ENCODE results near the gene RNF31. TPM values are rescaled to one million over a fixed set of nuclear protein-coding genes. Genes with fewer than 3 reads are reported as not detected.

The RNF31 gene
- total and polyA plus RNA-seq, 8 donors = 53.2 to 523 (median 78.7) TPM

DNA sequence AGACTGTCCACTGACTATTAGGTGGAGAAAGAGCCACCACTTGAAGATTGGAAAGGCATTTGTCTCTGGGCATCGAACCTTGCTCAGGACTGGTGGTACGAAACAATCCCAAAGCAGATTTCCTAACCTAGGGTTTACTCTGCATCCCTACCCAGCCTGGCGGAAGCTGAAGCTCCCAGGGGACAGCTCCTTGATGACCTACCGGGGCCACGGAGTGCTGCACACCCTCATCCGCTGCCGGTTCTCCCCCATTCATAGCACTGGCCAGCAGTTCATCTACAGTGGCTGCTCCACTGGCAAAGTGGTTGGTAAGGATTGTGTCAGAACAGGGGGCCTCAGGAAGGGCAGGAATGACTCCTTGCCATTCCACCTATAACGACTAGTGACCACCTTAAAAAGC is 26.1 kb upstream of the RNF31 start:
- intact Hi-C loops (cut with DNase I; ENCODE audit: low total_unique reads) = no loop called here
- Histone ChIP-seq H3K4me3 (no peak overlapping the region), H3K27me3 (no peaks in the 10 kb centered on the region), H3K36me3 (peaks cover 65 to 81% (median 79%) of the 10 kb centered on the region in 4 donors), H3K9me3 (no peaks in the 10 kb centered on the region), H3K27ac (no peak overlapping the region), H3K4me1 (peaks cover 8 to 14% (median 13%) of the 10 kb centered on the region in 4 donors)
- TF ChIP-seq EP300 (IDR thresholded peaks at IDR 0.05) (no peak), POLR2A (IDR thresholded peaks at IDR 0.05) (no peak), POLR2AphosphoS5 (IDR thresholded peaks at IDR 0.05) (no peak)
- TF ChIP-seq, protein P1, sequence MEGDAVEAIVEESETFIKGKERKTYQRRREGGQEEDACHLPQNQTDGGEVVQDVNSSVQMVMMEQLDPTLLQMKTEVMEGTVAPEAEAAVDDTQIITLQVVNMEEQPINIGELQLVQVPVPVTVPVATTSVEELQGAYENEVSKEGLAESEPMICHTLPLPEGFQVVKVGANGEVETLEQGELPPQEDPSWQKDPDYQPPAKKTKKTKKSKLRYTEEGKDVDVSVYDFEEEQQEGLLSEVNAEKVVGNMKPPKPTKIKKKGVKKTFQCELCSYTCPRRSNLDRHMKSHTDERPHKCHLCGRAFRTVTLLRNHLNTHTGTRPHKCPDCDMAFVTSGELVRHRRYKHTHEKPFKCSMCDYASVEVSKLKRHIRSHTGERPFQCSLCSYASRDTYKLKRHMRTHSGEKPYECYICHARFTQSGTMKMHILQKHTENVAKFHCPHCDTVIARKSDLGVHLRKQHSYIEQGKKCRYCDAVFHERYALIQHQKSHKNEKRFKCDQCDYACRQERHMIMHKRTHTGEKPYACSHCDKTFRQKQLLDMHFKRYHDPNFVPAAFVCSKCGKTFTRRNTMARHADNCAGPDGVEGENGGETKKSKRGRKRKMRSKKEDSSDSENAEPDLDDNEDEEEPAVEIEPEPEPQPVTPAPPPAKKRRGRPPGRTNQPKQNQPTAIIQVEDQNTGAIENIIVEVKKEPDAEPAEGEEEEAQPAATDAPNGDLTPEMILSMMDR (IDR thresholded peaks at IDR 0.05) = no peak
- DNase-seq = no peak
- WGBS, 5 donors = 91 to 100% (median 96%) methylated on average over 6 to 8 of the region's 8 CpGs

DNA sequence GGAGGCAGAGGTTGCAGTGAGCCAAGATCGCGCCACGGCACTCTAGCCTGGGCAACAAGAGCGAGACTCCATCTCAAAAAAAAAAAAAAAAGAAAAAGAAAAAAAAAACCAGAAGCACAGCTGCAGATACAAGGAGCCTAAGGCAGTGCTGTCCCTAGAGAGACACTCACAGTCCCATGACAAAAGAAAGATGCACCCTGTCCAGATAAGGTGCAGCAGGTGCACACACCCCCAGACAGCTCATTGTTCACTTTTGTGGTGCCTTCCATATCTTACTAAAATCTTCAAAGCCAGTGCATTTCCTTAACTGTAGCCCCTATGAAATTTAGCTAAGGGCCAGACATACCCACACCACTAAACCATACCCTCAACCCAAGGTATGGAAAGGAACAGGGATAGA is 24.9 kb upstream of the RNF31 start:
- Histone ChIP-seq H3K4me3 (no peak overlapping the region), H3K36me3 (peaks cover 65 to 78% (median 75%) of the 10 kb centered on the region in 4 donors), H3K9me3 (no peaks in the 10 kb centered on the region), H3K27ac (no peak overlapping the region), H3K27me3 (no peaks in the 10 kb centered on the region), H3K4me1 (peaks cover 0 to 2% (median under 1%) of the 10 kb centered on the region in 4 donors)
- no peak for DNase-seq
- intact Hi-C loops (cut with DNase I; ENCODE audit: low total_unique reads) = no loop called here
- no peak for TF ChIP-seq POLR2A (IDR thresholded peaks at IDR 0.05)
- TF ChIP-seq, protein P1 (IDR thresholded peaks at IDR 0.05) = no peak
- WGBS, 5 donors = 92 to 100% (median 96%) methylated on average over 4 of the region's 4 CpGs

DNA sequence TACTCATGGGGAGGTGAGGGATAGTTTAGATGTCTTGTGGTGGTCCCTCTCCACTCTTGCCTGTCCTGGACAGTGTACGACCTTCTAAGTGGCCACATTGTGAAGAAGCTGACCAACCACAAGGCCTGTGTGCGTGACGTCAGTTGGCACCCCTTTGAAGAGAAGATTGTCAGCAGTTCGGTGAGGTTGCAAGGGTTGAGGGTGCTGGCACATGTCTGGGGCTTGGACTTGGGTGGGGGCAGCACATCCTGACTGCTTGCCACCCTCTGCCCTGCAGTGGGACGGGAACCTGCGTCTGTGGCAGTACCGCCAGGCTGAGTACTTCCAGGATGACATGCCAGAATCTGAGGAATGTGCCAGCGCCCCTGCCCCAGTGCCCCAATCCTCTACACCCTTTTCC is 24.4 kb upstream of the RNF31 start:
- no peaks in the 10 kb centered on the region for H3K4me1 ChIP-seq
- peaks cover 65 to 73% (median 70%) of the 10 kb centered on the region in 4 donors for H3K36me3 ChIP-seq
- DNase-seq = no peak
- no peak overlapping the region for H3K4me3 ChIP-seq
- H3K27ac ChIP-seq = no peak overlapping the region
- no peaks in the 10 kb centered on the region for H3K27me3 ChIP-seq
- H3K9me3 ChIP-seq = no peaks in the 10 kb centered on the region
- 77 to 95% (median 94%) methylated on average over 8 of the region's 8 CpGs for WGBS, 5 donors
- TF ChIP-seq POLR2A (IDR thresholded peaks at IDR 0.05) (no peak), POLR2AphosphoS5 (IDR thresholded peaks at IDR 0.05) (no peak), EP300 (IDR thresholded peaks at IDR 0.05) (no peak)
- TF ChIP-seq, protein P1 (IDR thresholded peaks at IDR 0.05) = no peak
- intact Hi-C loops (cut with DNase I; ENCODE audit: low total_unique reads) = no loop called here

DNA sequence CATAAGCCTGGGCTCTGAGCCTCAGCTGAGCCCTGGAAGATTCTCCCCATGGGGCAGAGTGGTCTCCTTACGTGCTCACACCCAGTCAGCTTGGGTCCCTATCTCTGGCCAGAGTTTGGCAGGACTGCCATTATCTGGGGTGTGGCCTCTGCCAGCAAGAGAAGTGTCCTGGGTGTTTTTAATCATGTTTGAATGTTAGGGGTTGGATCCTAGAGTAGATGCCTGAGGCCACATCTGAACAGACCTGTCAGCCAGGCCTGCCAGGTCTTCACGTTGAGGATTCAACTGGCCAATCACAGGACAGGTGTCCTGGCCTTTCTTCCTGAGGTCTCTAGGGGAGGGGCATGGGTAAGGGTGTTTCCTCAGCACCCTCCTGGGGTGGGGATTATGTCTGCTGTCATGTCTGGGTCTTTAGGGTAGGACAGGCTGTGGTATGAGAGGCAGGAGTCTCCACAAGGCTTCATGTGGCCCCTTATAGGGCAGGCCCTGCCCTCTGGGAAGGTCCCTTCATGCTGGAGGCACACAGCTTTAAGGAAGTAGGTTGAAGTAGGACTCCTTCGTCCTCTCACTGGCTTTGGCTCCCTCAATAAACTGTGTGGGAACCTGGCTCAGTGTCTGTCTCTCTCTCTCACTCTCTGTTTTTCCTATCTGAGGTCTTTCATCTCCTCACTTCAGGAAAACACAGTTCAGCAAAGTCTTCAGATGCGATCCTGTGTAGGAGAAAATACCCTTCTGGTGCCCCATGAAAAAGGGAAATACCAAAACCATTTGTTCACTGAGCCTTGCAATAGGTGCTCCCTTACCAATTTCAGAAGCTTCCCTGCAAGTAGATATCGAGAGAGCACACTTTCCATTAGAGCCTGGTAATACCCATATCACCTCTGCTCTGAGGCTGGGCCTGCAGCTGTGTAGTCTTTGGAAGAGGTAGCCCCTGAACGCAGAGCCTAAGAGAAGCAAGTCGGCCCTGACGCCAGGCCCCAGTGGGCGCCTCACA is 23.6 kb upstream of the RNF31 start:
- Histone ChIP-seq H3K27me3 (no peaks in the 10 kb centered on the region), H3K27ac (no peak overlapping the region), H3K4me3 (no peak overlapping the region), H3K4me1 (no peaks in the 10 kb centered on the region), H3K9me3 (no peaks in the 10 kb centered on the region), H3K36me3 (peaks cover 57 to 65% (median 62%) of the 10 kb centered on the region in 4 donors)
- intact Hi-C loops (cut with DNase I; ENCODE audit: low total_unique reads) = no loop called here
- 85 to 88% (median 86%) methylated on average over 9 of the region's 9 CpGs for WGBS, 5 donors
- TF ChIP-seq, protein P1 (IDR thresholded peaks at IDR 0.05) = no peak
- TF ChIP-seq POLR2AphosphoS5 (IDR thresholded peaks at IDR 0.05) = no peak
- TF ChIP-seq POLR2A (IDR thresholded peaks at IDR 0.05) = no peak
- no peak for TF ChIP-seq EP300 (IDR thresholded peaks at IDR 0.05)
- no peak for DNase-seq
